ENCODE results near the gene JOSD1.

Gene JOSD1

GRCh38 chr22:38710866-38711265, 10.1 kb upstream of the JOSD1 start:
- DNase-seq: no peak

GRCh38 chr22:38710351-38710750, 9.6 kb upstream of the JOSD1 start:
- DNase-seq: no peak

GRCh38 chr22:38709306-38709705, 8.6 kb upstream of the JOSD1 start:
- no peak for DNase-seq

- no peak for DNase-seq
These were observed 7.2 kb upstream of the JOSD1 start for GRCh38 chr22:38707984-38708383.

- no peak for DNase-seq
These were observed 6.6 kb upstream of the JOSD1 start for GRCh38 chr22:38707346-38707745.

GRCh38 chr22:38706901-38707195, 6.1 kb upstream of the JOSD1 start:
- no peak for DNase-seq

GRCh38 chr22:38706101-38706900, 5.6 kb upstream of the JOSD1 start:
- peak; percentile 65 for DNase-seq

GRCh38 chr22:38705235-38706100, 4.7 kb upstream of the JOSD1 start, which contains the start of gene GTPBP1:
Gene GTPBP1 (plus strand): TSS chr22:38705944. CDS start chr22:38705956, 12 bp downstream.
- peak; percentile 100 for DNase-seq

GRCh38 chr22:38704654-38705234, 4.0 kb upstream of the JOSD1 start:
- DNase-seq: no peak

GRCh38 chr22:38700270-38700788, 414 bp downstream of the JOSD1 start:
- DNase-seq: no peak

GRCh38 chr22:38699784-38700183, 959 bp downstream of the JOSD1 start:
- DNase-seq: peak; percentile 61

GRCh38 chr22:38699143-38699542, 1.6 kb downstream of the JOSD1 start:
- no peak for DNase-seq

GRCh38 chr22:38698407-38699094, 2.2 kb downstream of the JOSD1 start:
- no peak for DNase-seq

- DNase-seq: no peak
These were observed 3.2 kb downstream of the JOSD1 start for GRCh38 chr22:38697425-38698089.

- no peak for DNase-seq
These were observed 3.9 kb downstream of the JOSD1 start for GRCh38 chr22:38696606-38697424.

- no peak for DNase-seq
These were observed 5.8 kb downstream of the JOSD1 start for GRCh38 chr22:38694940-38695339.

- DNase-seq: no peak
These were observed 6.7 kb downstream of the JOSD1 start for GRCh38 chr22:38694049-38694448.

GRCh38 chr22:38689651-38690050, 11.1 kb downstream of the JOSD1 start:
- no peak for DNase-seq

GRCh38 chr22:38685761-38686160, 15.0 kb downstream of the JOSD1 start:
- no peak for DNase-seq

- DNase-seq: no peak
These were observed 15.8 kb downstream of the JOSD1 start for GRCh38 chr22:38684895-38685294.

GRCh38 chr22:38681582-38682335, 19.0 kb downstream of the JOSD1 start, which contains the start of gene TOMM22:
Gene TOMM22 (plus strand): TSS chr22:38681957. CDS start chr22:38681979, 22 bp downstream.
- peak; percentile 93 for DNase-seq
